Measurements from ENCODE around the gene EIF2AK3. TPM values are rescaled to one million over a fixed set of nuclear protein-coding genes. Genes with fewer than 3 reads are reported as not detected.
A peak's percentile ranks its signal among the peaks of the same experiment; 100 is the strongest.

The EIF2AK3 gene
- total RNA-seq, 1 experiment from 2014 or later, result 19.3 TPM

DNA sequence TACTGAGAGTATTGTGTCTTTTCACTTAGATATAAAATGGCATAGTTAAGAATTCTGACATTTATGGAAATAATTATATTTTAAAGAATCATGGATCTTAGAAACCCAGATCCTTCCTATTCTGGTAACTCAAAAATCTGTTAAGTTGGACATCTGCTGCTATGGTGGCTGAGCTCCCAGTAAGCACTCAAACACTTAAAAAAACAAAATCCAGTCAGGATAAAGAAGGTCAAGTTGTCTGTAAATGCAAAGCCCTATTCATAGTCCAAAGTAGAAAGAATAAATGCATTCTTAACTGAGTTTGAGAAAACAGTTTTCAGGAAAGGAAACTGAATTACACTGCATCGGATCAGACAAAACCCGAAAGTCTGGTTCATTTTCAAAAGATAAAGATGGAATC, 35.6 kb downstream of the EIF2AK3 start:
- H2BK12ac ChIP-seq (ENCODE audit: insufficient read length, low read depth, low read length), result no peak overlapping the region
- peaks cover 7% of the 10 kb centered on the region in 2 experiments for H3K4me1 Mint-ChIP-seq
- no peaks in the 10 kb centered on the region for H3K79me2 ChIP-seq (ENCODE audit: insufficient read depth, low read length)
- no peak overlapping the region for H2AK5ac ChIP-seq (ENCODE audit: insufficient read length, low read length)
- no peak overlapping the region for H3K23ac ChIP-seq (ENCODE audit: insufficient read length, low read depth, low read length)
- no peaks in the 10 kb centered on the region for H3K27me3 ChIP-seq (ENCODE audit: insufficient read depth, low read length)
- H2BK15ac ChIP-seq (ENCODE audit: low read depth, low read length), result no peak overlapping the region
- H2AFZ ChIP-seq (ENCODE audit: low read length), result no peak overlapping the region
- no peak overlapping the region for H3K4me2 ChIP-seq (ENCODE audit: insufficient read depth, insufficient read length, low read length)
- DNase-seq, result no peak
- no peak overlapping the region for H3K9ac ChIP-seq (ENCODE audit: extremely low read depth, insufficient read length, low read length)
- no peak overlapping the region for H4K8ac ChIP-seq (replicated peaks; ENCODE audit: insufficient read length, low read depth, low read length)
- no peak overlapping the region for H3K4me3 Mint-ChIP-seq
- TF ChIP-seq, protein P1, sequence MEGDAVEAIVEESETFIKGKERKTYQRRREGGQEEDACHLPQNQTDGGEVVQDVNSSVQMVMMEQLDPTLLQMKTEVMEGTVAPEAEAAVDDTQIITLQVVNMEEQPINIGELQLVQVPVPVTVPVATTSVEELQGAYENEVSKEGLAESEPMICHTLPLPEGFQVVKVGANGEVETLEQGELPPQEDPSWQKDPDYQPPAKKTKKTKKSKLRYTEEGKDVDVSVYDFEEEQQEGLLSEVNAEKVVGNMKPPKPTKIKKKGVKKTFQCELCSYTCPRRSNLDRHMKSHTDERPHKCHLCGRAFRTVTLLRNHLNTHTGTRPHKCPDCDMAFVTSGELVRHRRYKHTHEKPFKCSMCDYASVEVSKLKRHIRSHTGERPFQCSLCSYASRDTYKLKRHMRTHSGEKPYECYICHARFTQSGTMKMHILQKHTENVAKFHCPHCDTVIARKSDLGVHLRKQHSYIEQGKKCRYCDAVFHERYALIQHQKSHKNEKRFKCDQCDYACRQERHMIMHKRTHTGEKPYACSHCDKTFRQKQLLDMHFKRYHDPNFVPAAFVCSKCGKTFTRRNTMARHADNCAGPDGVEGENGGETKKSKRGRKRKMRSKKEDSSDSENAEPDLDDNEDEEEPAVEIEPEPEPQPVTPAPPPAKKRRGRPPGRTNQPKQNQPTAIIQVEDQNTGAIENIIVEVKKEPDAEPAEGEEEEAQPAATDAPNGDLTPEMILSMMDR (conservative IDR thresholded peaks at IDR 0.05), result no peak
- no peaks in the 10 kb centered on the region for H3K9me3 ChIP-seq (ENCODE audit: control insufficient read depth, low read depth, low read length)
- no peak overlapping the region for H3K4ac ChIP-seq (ENCODE audit: low read depth, low read length)
- H3K36me3 Mint-ChIP-seq (ENCODE audit: insufficient read depth in 1 of 3, low read depth in 3 of 3), result peaks cover 3 to 42% (median 33%) of the 10 kb centered on the region in 3 experiments; a peak in 5 of 7 replicates
- H3K18ac ChIP-seq (ENCODE audit: insufficient read length, low read depth, low read length), result no peak overlapping the region
- no CpG with 5 or more reads among the region's 2 CpGs for WGBS (ENCODE audit: extremely low coverage, insufficient read length, low lambda C conversion rate)
- no peaks in the 10 kb centered on the region for H4K20me1 ChIP-seq (ENCODE audit: control insufficient read depth, insufficient read depth, insufficient read length)
- H3K56ac ChIP-seq (ENCODE audit: insufficient read length, low read depth, low read length), result no peak overlapping the region
- H3K23me2 ChIP-seq (ENCODE audit: insufficient read length, low read depth, low read length, poor library complexity, severe bottlenecking), result no peaks in the 10 kb centered on the region
- no peaks in the 10 kb centered on the region for H3K27me3 Mint-ChIP-seq (ENCODE audit: low read depth)
- H3K27ac ChIP-seq (ENCODE audit: insufficient read length, low read depth, low read length), result no peak overlapping the region
- no peak overlapping the region for H4K91ac ChIP-seq (ENCODE audit: insufficient read length, low read depth, low read length)
- H3K9me3 Mint-ChIP-seq, result no peaks in the 10 kb centered on the region
- no peak overlapping the region for H3K14ac ChIP-seq (ENCODE audit: insufficient read depth, low read length)
- H2BK20ac ChIP-seq (ENCODE audit: low read depth, low read length, poor library complexity, severe bottlenecking), result no peak overlapping the region
- no peak overlapping the region for H4K5ac ChIP-seq (ENCODE audit: insufficient read length, low read depth, low read length)
- no peak overlapping the region for H3T11ph ChIP-seq (ENCODE audit: low read length)
- no peaks in the 10 kb centered on the region for H3K4me1 ChIP-seq (ENCODE audit: insufficient read depth, low read length)
- 0 out of 7 replicates have a peak overlapping the region, but pooled peaks of 1 of the 3 experiments have one; percentile 62 for H3K27ac Mint-ChIP-seq
- H2BK5ac ChIP-seq (ENCODE audit: insufficient read length, low read length), result no peak overlapping the region
- H3K79me1 ChIP-seq (ENCODE audit: insufficient read depth, low read depth, low read length, poor library complexity, severe bottlenecking), result no peaks in the 10 kb centered on the region
- no peak overlapping the region for H2BK120ac ChIP-seq (ENCODE audit: low read depth, low read length, poor library complexity, severe bottlenecking)
